ENCODE results near the gene TRIM3. TPM values are rescaled to one million over a fixed set of nuclear protein-coding genes. Genes with fewer than 3 reads are reported as not detected.

TRIM3 gene
- total and polyA plus RNA-seq, 2 experiments from 2014 or later = 7.9 to 21.1 TPM

DNA sequence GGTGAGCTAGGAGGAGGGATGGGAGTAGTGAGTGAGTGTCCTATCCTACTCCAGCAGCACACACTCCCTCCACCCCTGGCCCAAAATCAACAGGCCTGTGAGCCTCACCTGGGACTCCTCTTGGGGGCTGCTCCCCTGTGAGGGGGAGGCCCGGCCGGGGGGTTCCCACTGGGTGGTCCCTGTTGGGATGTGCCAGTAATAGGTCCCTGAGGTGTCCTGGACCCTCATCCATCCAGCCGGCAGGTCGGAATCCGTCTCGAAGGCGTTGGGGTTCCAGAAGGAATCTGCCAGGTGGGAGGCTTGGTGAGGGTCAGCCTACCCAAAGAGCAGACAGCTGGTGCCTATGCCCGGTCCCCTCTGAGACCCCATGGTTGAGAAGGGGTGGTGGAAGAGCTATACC is 70.2 kb downstream of the TRIM3 start (continued):
- TF ChIP-seq, protein P1, sequence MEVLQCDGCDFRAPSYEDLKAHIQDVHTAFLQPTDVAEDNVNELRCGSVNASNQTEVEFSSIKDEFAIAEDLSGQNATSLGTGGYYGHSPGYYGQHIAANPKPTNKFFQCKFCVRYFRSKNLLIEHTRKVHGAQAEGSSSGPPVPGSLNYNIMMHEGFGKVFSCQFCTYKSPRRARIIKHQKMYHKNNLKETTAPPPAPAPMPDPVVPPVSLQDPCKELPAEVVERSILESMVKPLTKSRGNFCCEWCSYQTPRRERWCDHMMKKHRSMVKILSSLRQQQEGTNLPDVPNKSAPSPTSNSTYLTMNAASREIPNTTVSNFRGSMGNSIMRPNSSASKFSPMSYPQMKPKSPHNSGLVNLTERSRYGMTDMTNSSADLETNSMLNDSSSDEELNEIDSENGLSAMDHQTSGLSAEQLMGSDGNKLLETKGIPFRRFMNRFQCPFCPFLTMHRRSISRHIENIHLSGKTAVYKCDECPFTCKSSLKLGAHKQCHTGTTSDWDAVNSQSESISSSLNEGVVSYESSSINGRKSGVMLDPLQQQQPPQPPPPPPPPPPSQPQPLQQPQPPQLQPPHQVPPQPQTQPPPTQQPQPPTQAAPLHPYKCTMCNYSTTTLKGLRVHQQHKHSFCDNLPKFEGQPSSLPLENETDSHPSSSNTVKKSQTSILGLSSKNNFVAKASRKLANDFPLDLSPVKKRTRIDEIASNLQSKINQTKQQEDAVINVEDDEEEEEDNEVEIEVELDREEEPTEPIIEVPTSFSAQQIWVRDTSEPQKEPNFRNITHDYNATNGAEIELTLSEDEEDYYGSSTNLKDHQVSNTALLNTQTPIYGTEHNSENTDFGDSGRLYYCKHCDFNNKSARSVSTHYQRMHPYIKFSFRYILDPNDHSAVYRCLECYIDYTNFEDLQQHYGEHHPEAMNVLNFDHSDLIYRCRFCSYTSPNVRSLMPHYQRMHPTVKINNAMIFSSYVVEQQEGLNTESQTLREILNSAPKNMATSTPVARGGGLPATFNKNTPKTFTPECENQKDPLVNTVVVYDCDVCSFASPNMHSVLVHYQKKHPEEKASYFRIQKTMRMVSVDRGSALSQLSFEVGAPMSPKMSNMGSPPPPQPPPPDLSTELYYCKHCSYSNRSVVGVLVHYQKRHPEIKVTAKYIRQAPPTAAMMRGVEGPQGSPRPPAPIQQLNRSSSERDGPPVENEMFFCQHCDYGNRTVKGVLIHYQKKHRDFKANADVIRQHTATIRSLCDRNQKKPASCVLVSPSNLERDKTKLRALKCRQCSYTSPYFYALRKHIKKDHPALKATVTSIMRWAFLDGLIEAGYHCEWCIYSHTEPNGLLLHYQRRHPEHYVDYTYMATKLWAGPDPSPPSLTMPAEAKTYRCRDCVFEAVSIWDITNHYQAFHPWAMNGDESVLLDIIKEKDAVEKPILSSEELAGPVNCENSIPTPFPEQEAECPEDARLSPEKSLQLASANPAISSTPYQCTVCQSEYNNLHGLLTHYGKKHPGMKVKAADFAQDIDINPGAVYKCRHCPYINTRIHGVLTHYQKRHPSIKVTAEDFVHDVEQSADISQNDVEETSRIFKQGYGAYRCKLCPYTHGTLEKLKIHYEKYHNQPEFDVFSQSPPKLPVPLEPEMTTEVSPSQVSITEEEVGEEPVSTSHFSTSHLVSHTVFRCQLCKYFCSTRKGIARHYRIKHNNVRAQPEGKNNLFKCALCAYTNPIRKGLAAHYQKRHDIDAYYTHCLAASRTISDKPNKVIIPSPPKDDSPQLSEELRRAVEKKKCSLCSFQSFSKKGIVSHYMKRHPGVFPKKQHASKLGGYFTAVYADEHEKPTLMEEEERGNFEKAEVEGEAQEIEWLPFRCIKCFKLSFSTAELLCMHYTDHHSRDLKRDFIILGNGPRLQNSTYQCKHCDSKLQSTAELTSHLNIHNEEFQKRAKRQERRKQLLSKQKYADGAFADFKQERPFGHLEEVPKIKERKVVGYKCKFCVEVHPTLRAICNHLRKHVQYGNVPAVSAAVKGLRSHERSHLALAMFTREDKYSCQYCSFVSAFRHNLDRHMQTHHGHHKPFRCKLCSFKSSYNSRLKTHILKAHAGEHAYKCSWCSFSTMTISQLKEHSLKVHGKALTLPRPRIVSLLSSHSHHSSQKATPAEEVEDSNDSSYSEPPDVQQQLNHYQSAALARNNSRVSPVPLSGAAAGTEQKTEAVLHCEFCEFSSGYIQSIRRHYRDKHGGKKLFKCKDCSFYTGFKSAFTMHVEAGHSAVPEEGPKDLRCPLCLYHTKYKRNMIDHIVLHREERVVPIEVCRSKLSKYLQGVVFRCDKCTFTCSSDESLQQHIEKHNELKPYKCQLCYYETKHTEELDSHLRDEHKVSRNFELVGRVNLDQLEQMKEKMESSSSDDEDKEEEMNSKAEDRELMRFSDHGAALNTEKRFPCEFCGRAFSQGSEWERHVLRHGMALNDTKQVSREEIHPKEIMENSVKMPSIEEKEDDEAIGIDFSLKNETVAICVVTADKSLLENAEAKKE (CRISPR knock-in tag; IDR thresholded peaks at IDR 0.05) = no peak
- TF ChIP-seq JUNB (IDR thresholded peaks at IDR 0.05; ENCODE audit: unreplicated experiment) (no peak), EZH2phosphoT487 (IDR thresholded peaks at IDR 0.05; ENCODE audit: unreplicated experiment) (no peak)

DNA sequence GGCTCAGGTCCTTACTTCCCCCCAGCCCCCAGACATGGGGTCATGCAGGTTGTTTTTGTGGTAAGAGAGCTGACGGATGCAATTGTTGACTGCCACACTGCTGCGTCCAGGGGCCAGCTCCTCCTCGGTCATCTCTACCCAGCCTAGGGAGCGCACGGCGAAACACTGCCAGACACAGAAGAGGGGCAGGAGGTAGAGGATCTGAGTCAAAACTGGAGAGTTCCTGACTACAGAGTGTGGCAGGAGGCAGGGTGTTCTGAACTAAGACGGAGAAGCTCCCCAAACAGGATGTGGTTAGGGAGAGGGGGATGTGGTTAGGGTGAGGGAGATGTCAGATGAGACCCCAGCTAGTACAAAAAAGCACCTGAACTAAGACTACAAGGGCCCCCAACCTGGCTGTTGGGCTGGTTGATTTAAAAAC is 71.2 kb downstream of the TRIM3 start:
- no peak overlapping the region for H2AFZ ChIP-seq
- H3K36me3 ChIP-seq (ENCODE audit: insufficient read depth) = no peaks in the 10 kb centered on the region
- no peak overlapping the region for H3K4me3 ChIP-seq
- no peak overlapping the region for H3K4me2 ChIP-seq
- DNase-seq (ENCODE audit: low spot score) = no peak
- Mint-ChIP-seq H3K27me3 (ENCODE audit: insufficient read depth, low read depth, poor library complexity) (peaks cover 11% of the 10 kb centered on the region), H3K9me3 (no peaks in the 10 kb centered on the region), H3K36me3 (ENCODE audit: low read depth) (no peaks in the 10 kb centered on the region; the same call in 2 of the 3 replicates), H3K4me1 (peaks cover 16% of the 10 kb centered on the region), H3K27ac (no peak overlapping the region), H3K4me3 (no peak overlapping the region)
- no peak overlapping the region for H3K27ac ChIP-seq (ENCODE audit: low read depth)
- no peaks in the 10 kb centered on the region for H4K20me1 ChIP-seq (replicated peaks; ENCODE audit: insufficient read depth)
- no peak for ATAC-seq
- no peaks in the 10 kb centered on the region for H3K9me2 ChIP-seq (ENCODE audit: insufficient read depth)
- H3F3A ChIP-seq (replicated peaks; ENCODE audit: low read depth) = no peaks in the 10 kb centered on the region
- no peaks in the 10 kb centered on the region for H3K79me2 ChIP-seq (replicated peaks; ENCODE audit: insufficient read depth)
- H3K27me3 ChIP-seq (ENCODE audit: insufficient read depth) = no peaks in the 10 kb centered on the region
- peaks cover 5% of the 10 kb centered on the region; the same call in 1 of the 2 replicates for H3K4me1 ChIP-seq (ENCODE audit: insufficient read depth)
- TF ChIP-seq STAT1 (IDR thresholded peaks at IDR 0.05; ENCODE audit: unreplicated experiment) = no peak
- TF ChIP-seq ZNF331 (CRISPR knock-in tag; IDR thresholded peaks at IDR 0.05; ENCODE audit: low read depth) = no peak
- TF ChIP-seq NANOG (IDR thresholded peaks at IDR 0.05; ENCODE audit: borderline replicate concordance) = no peak
- TF ChIP-seq, protein P2, sequence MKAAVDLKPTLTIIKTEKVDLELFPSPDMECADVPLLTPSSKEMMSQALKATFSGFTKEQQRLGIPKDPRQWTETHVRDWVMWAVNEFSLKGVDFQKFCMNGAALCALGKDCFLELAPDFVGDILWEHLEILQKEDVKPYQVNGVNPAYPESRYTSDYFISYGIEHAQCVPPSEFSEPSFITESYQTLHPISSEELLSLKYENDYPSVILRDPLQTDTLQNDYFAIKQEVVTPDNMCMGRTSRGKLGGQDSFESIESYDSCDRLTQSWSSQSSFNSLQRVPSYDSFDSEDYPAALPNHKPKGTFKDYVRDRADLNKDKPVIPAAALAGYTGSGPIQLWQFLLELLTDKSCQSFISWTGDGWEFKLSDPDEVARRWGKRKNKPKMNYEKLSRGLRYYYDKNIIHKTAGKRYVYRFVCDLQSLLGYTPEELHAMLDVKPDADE (IDR thresholded peaks at IDR 0.05) = no peak
- TF ChIP-seq, protein P1 (CRISPR knock-in tag; IDR thresholded peaks at IDR 0.05) = no peak
- no peak for TF ChIP-seq EZH2 (IDR thresholded peaks at IDR 0.05; ENCODE audit: low read depth, unreplicated experiment)
- TF ChIP-seq JUNB (IDR thresholded peaks at IDR 0.05; ENCODE audit: unreplicated experiment) = no peak
- no peak for TF ChIP-seq POLR2AphosphoS5 (IDR thresholded peaks at IDR 0.05; ENCODE audit: low read depth)
